ENCODE results near the gene LRTM2. TPM values are rescaled to one million over a fixed set of nuclear protein-coding genes. Genes with fewer than 3 reads are reported as not detected.

LRTM2 gene
- total RNA-seq, 1 donor from 2014 or later, result not detected

DNA sequence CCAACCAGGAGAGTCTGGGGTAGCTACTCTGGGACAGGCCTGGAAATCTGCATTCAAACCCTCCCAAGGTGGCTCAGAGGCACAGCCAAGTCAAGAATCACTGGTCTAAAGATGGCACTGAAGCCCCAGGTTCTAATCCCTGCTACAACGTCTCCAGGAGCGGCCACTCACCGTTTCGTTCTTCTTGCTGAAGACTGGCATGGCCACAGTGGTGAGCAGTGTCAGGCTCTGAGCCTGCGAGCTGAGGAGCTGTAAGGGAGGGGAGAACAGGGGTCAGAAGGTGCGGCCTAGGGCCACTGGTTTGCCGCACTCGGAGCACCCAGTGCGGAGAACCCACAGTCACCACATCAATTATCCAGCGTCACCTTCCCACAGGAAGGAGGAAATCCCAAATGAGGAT lies 59.3 kb downstream of the LRTM2 start:
- TF ChIP-seq, protein P1, sequence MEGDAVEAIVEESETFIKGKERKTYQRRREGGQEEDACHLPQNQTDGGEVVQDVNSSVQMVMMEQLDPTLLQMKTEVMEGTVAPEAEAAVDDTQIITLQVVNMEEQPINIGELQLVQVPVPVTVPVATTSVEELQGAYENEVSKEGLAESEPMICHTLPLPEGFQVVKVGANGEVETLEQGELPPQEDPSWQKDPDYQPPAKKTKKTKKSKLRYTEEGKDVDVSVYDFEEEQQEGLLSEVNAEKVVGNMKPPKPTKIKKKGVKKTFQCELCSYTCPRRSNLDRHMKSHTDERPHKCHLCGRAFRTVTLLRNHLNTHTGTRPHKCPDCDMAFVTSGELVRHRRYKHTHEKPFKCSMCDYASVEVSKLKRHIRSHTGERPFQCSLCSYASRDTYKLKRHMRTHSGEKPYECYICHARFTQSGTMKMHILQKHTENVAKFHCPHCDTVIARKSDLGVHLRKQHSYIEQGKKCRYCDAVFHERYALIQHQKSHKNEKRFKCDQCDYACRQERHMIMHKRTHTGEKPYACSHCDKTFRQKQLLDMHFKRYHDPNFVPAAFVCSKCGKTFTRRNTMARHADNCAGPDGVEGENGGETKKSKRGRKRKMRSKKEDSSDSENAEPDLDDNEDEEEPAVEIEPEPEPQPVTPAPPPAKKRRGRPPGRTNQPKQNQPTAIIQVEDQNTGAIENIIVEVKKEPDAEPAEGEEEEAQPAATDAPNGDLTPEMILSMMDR (conservative IDR thresholded peaks at IDR 0.05; ENCODE audit: low read depth, low read length), result no peak
- H3K4me3 ChIP-seq (ENCODE audit: low read depth, low read length), result no peak overlapping the region
- no peak for DNase-seq (ENCODE audit: low read depth)

DNA sequence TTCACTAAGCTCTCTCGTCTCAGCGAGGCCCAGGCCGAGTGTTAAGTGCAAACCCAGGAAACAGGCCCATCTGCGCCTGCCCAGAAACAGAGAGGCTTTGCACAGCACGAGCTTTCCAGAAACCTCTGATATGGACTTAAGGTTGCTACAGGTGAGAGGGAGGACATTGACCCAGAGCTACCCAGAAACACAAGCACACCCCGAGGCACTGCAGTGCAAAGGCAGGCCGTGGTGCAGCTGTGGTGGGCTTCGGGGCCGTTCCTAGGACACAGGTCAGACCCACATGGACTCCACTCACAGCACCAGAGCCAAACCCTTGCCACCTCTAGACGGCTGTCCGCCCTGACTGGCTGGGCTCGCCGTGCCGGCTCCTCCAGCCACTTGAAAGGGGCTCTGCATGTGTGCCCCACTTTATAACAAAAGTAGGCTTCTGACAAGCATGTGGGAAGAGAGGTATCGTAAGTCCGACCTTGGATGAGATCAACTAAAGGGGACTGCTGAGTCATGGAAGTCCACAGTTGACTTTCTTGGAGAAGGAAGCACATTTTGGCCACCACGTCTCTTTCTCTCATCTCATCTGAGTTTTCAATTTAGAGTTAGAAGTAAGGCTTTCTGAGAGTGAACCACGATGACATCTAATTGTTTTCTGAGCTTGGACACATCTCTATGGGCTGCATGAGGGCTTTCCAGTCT lies 59.9 kb downstream of the LRTM2 start:
- no peak for DNase-seq (ENCODE audit: low read depth)
- TF ChIP-seq, protein P1 (conservative IDR thresholded peaks at IDR 0.05; ENCODE audit: low read depth, low read length), result no peak
- no peak overlapping the region for H3K4me3 ChIP-seq (ENCODE audit: low read depth, low read length)

DNA sequence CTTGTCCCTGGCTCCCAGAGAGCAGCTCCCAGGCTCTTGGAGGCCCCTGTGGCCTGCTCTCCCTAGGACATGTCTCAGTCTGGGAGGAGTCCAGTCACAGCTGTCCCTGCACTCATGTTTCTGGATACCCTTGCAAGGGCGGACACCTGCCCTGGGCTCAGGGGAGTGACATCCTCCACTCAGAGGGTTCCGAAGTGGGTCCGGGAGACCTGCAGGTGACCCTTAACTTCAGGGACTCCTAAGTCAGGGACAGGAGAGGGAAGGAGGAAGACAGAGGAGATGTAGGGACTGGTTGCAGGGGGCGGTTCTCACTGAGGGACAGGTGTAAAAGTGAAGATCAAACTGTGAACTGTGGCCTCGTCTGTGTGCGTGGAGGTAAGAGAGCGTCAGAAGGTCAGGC lies 60.5 kb downstream of the LRTM2 start:
- H3K4me3 ChIP-seq (ENCODE audit: low read depth, low read length), result no peak overlapping the region
- TF ChIP-seq, protein P1 (conservative IDR thresholded peaks at IDR 0.05; ENCODE audit: low read depth, low read length), result no peak
- DNase-seq (ENCODE audit: low read depth), result no peak

GRCh38 chr12:1881301-1881700 lies 60.9 kb downstream of the LRTM2 start:
- no peak overlapping the region for H3K4me3 ChIP-seq (ENCODE audit: low read depth, low read length)
- no peak for DNase-seq (ENCODE audit: low read depth)
- TF ChIP-seq, protein P1 (conservative IDR thresholded peaks at IDR 0.05; ENCODE audit: low read depth, low read length), result no peak

DNA sequence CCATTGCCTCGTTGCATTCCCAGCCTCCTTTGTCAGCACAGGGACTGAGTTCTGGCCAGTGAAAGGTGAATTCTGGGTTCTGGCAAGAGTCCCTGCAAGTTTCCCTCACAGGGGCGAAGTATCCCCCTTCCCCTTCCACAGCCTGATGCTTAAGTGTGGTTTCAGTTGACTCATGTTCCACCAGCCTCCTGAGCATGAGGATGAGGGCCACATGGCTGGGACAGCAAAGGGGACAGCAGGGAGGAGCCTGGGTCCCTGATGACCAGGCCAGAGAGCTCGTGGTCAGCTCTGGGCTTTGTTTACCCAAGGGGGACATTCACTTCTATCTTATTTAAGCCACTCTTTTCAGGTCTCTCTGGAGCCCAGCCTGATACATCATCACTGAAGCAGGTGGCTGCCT lies 61.6 kb downstream of the LRTM2 start:
- DNase-seq (ENCODE audit: low read depth), result no peak
- no peak overlapping the region for H3K4me3 ChIP-seq (ENCODE audit: low read depth, low read length)
- TF ChIP-seq, protein P1 (conservative IDR thresholded peaks at IDR 0.05; ENCODE audit: low read depth, low read length), result no peak

- no peak for DNase-seq (ENCODE audit: low read depth)
- TF ChIP-seq, protein P1 (conservative IDR thresholded peaks at IDR 0.05; ENCODE audit: low read depth, low read length), result no peak
- H3K4me3 ChIP-seq (ENCODE audit: low read depth, low read length), result no peak overlapping the region
Measured at GRCh38 chr12:1882405-1882804, 62.0 kb downstream of the LRTM2 start.

GRCh38 chr12:1882850-1883470 lies 62.6 kb downstream of the LRTM2 start:
- no peak overlapping the region for H3K4me3 ChIP-seq (ENCODE audit: low read depth, low read length)
- TF ChIP-seq, protein P1 (conservative IDR thresholded peaks at IDR 0.05; ENCODE audit: low read depth, low read length), result no peak
- no peak for DNase-seq (ENCODE audit: low read depth)

Data from epithelial cell of proximal tubule (primary cell).